Neural progenitor cell (in vitro differentiated cells): Measurements from ENCODE around the gene STX8. TPM values are rescaled to one million over a fixed set of nuclear protein-coding genes. Genes with fewer than 3 reads are reported as not detected.

Experiments used
- DNase-seq: peaks from one replicate; pipeline ENCODE4 v3.0.0-alpha.2; 2016; ENCODE audit warnings: low spot score
- H2AFZ ChIP-seq: fragments of 200-600 bp; sonication (generic); replicated peaks from 2 replicates; pipeline ENCODE4 v1.6.1; 2016; ENCODE audit warnings: antibody characterized with exemption
- H3F3A ChIP-seq: fragments of 200-600 bp; sonication (generic); 2 replicates; pipeline ENCODE4 v1.6.1; 2016; ENCODE audit warnings: antibody characterized with exemption, low read depth
- H3K27ac ChIP-seq: fragments of 200-600 bp; sonication (generic); 2 replicates; pipeline ENCODE4 v1.5.1; 2016; ENCODE audit warnings: mild to moderate bottlenecking
- H3K27me3 ChIP-seq: fragments of 200-600 bp; sonication (generic); 2 replicates; pipeline ENCODE4 v1.6.1; 2016; ENCODE audit warnings: mild to moderate bottlenecking, moderate library complexity
- H3K36me3 ChIP-seq: fragments of 200-600 bp; sonication (generic); 2 replicates; pipeline ENCODE4 v1.5.1; 2016
- H3K4me1 ChIP-seq: fragments of 200-600 bp; sonication (generic); 2 replicates; pipeline ENCODE4 v1.6.1; 2016; ENCODE audit warnings: mixed run types
- H3K4me2 ChIP-seq: fragments of 200-600 bp; sonication (generic); 2 replicates; pipeline ENCODE4 v1.6.1; 2016
- H3K4me3 ChIP-seq: fragments of 200-600 bp; sonication (generic); 2 replicates; pipeline ENCODE4 v1.5.1; 2016
- H3K79me2 ChIP-seq: fragments of 200-600 bp; sonication (generic); 2 replicates; pipeline ENCODE4 v1.6.1; 2016; ENCODE audit warnings: low read depth
- H3K9ac ChIP-seq: fragments of 200-600 bp; sonication (generic); 2 replicates; pipeline ENCODE4 v1.6.1; 2016
- H3K9me3 ChIP-seq: fragments of 200-600 bp; sonication (generic); 2 replicates; pipeline ENCODE4 v1.5.1; 2016; ENCODE audit warnings: low read depth
- H4K20me1 ChIP-seq: fragments of 200-600 bp; sonication (generic); 2 replicates; pipeline ENCODE4 v1.6.1; 2016; ENCODE audit warnings: low read depth
- H3K27ac Mint-ChIP-seq: 3 replicates; pipeline ENCODE4 v1.8.0; 2021; ENCODE audit warnings: mixed read lengths
- H3K27me3 Mint-ChIP-seq: 2 replicates; pipeline ENCODE4 v1.8.0; 2022; ENCODE audit warnings: low read depth, mild to moderate bottlenecking, inconsistent platforms, moderate library complexity, mixed read lengths; ENCODE audit not compliant: insufficient read depth
- H3K36me3 Mint-ChIP-seq: 3 replicates; pipeline ENCODE4 v1.8.0; 2021; ENCODE audit warnings: mixed read lengths
- H3K4me1 Mint-ChIP-seq: 3 replicates; pipeline ENCODE4 v1.8.0; 2021; ENCODE audit warnings: mixed read lengths
- H3K4me3 Mint-ChIP-seq: 3 replicates; pipeline ENCODE4 v1.8.0; 2021; ENCODE audit warnings: mild to moderate bottlenecking, moderate library complexity, mixed read lengths
- H3K9me3 Mint-ChIP-seq: 3 replicates; pipeline ENCODE4 v1.8.0; 2020; ENCODE audit warnings: mixed read lengths
- CTCF ChIP-seq: fragments of 200-600 bp; sonication (generic); IDR thresholded peaks from 2 replicates; pipeline ENCODE4 v1.5.1; 2017; ENCODE audit warnings: antibody characterized with exemption, mild to moderate bottlenecking
- EZH2 ChIP-seq: fragments of 200-600 bp; sonication (generic); IDR thresholded peaks from 2 replicates; pipeline ENCODE4 v1.6.1; 2017; ENCODE audit warnings: antibody characterized with exemption, mild to moderate bottlenecking, moderate library complexity
- EZH2phosphoT487 ChIP-seq: fragments of 200-600 bp; sonication (generic); IDR thresholded peaks from 2 replicates; pipeline ENCODE4 v1.6.1; 2017; ENCODE audit warnings: antibody characterized with exemption
- total RNA-seq: library from RNA; depleted of rRNA; stranded (reverse); fragments of >200 nt; gene quantifications from 2 replicates; pipeline ENCODE4 v1.2.3, GENCODE V29; 2015; ENCODE audit warnings: low replicate concordance

Gene STX8
- total RNA-seq, 1 donor from 2014 or later: 79.7 TPM

GRCh38 chr17:9532715-9533114 lies 42.9 kb downstream of the STX8 start:
- no peaks in the 10 kb centered on the region for H4K20me1 ChIP-seq
- no peaks in the 10 kb centered on the region for H3K9me3 Mint-ChIP-seq
- no peak overlapping the region for H3K4me3 ChIP-seq
- no peak overlapping the region for H3K9ac ChIP-seq
- no peaks in the 10 kb centered on the region for H3K27me3 ChIP-seq
- H3K27ac Mint-ChIP-seq: no peak overlapping the region
- H3K4me1 ChIP-seq: peaks cover 13% of the 10 kb centered on the region
- no peaks in the 10 kb centered on the region for H3K36me3 ChIP-seq
- H3K9me3 ChIP-seq: no peaks in the 10 kb centered on the region
- no peaks in the 10 kb centered on the region for H3K79me2 ChIP-seq
- H3F3A ChIP-seq: peaks cover 19% of the 10 kb centered on the region
- DNase-seq: no peak
- H3K27ac ChIP-seq: no peak overlapping the region
- TF ChIP-seq EZH2phosphoT487: no peak
- no peak for TF ChIP-seq EZH2
- TF ChIP-seq CTCF: no peak
- no peak overlapping the region for H3K4me3 Mint-ChIP-seq
- H3K4me2 ChIP-seq: no peak overlapping the region
- peaks cover 7% of the 10 kb centered on the region for H3K27me3 Mint-ChIP-seq
- peaks cover 3% of the 10 kb centered on the region for H3K36me3 Mint-ChIP-seq
- H3K4me1 Mint-ChIP-seq: no peaks in the 10 kb centered on the region
- no peak overlapping the region for H2AFZ ChIP-seq

GRCh38 chr17:9531034-9531433 lies 44.6 kb downstream of the STX8 start:
- H3K27ac Mint-ChIP-seq: no peak overlapping the region
- Histone ChIP-seq H3F3A (peaks cover 7% of the 10 kb centered on the region), H3K9ac (no peak overlapping the region), H3K27ac (no peak overlapping the region), H3K36me3 (no peaks in the 10 kb centered on the region), H2AFZ (no peak overlapping the region), H4K20me1 (no peaks in the 10 kb centered on the region), H3K27me3 (no peaks in the 10 kb centered on the region), H3K4me2 (no peak overlapping the region), H3K79me2 (no peaks in the 10 kb centered on the region), H3K9me3 (no peaks in the 10 kb centered on the region), H3K4me1 (peaks cover under 1% of the 10 kb centered on the region), H3K4me3 (no peak overlapping the region)
- H3K27me3 Mint-ChIP-seq: peaks cover 7% of the 10 kb centered on the region
- H3K9me3 Mint-ChIP-seq: no peaks in the 10 kb centered on the region
- no peak overlapping the region for H3K4me3 Mint-ChIP-seq
- peaks cover 3% of the 10 kb centered on the region for H3K36me3 Mint-ChIP-seq
- DNase-seq: no peak
- TF ChIP-seq EZH2phosphoT487 (no peak), CTCF (no peak), EZH2 (no peak)
- no peaks in the 10 kb centered on the region for H3K4me1 Mint-ChIP-seq

- H3K4me2 ChIP-seq: no peak overlapping the region
- peaks cover 2% of the 10 kb centered on the region for H3K36me3 Mint-ChIP-seq
- H4K20me1 ChIP-seq: no peaks in the 10 kb centered on the region
- no peaks in the 10 kb centered on the region for H3K79me2 ChIP-seq
- no peaks in the 10 kb centered on the region for H3K4me1 ChIP-seq
- peaks cover 7% of the 10 kb centered on the region for H3K27me3 Mint-ChIP-seq
- no peak overlapping the region for H3K4me3 Mint-ChIP-seq
- H3K4me3 ChIP-seq: no peak overlapping the region
- H3K9ac ChIP-seq: no peak overlapping the region
- H3F3A ChIP-seq: peaks cover 5% of the 10 kb centered on the region
- no peaks in the 10 kb centered on the region for H3K36me3 ChIP-seq
- H3K4me1 Mint-ChIP-seq: no peaks in the 10 kb centered on the region
- H3K9me3 ChIP-seq: no peaks in the 10 kb centered on the region
- no peaks in the 10 kb centered on the region for H3K27me3 ChIP-seq
- H3K9me3 Mint-ChIP-seq: peaks cover 2% of the 10 kb centered on the region
- DNase-seq: peak; percentile 33
- H3K27ac ChIP-seq: no peak overlapping the region
- TF ChIP-seq CTCF: peak; percentile 71
- TF ChIP-seq EZH2: no peak
- no peak for TF ChIP-seq EZH2phosphoT487
- H2AFZ ChIP-seq: no peak overlapping the region
- H3K27ac Mint-ChIP-seq: no peak overlapping the region
Observed at GRCh38 chr17:9529033-9529700, 46.5 kb downstream of the STX8 start.
